ENCODE results near the gene SHANK1. TPM values are rescaled to one million over a fixed set of nuclear protein-coding genes. Genes with fewer than 3 reads are reported as not detected.
A peak's percentile ranks its signal among the peaks of the same experiment; 100 is the strongest.

SHANK1 gene
- total RNA-seq, 1 experiment from 2014 or later: not detected

DNA sequence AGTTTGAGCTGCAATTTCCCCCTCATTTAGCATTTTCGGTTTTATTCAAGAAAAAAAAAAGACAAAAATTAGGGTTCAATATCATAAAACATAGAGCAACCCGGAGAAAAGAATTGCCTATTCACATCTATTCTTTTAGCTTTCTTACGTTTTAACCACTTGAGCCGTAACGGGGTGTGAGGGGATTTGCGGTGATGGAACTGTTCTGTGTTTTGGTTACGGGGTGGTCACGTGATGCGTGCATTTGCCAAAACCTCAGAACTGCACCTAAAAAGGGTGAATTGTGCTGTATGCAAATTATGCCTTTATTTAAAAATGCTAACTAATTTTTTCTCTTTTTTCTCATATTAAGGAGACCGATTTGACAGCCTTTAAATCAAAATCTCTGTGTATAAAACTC, 25.6 kb upstream of the SHANK1 start:
- no peak for DNase-seq (ENCODE audit: low read depth in 1 of 2, low spot score in 2 of 2)
- Histone ChIP-seq H3K9me3 (replicated peaks) (no peaks in the 10 kb centered on the region), H3K4me3 (no peak overlapping the region), H3K36me3 (no peaks in the 10 kb centered on the region), H3K27me3 (replicated peaks) (peaks cover 6% of the 10 kb centered on the region), H3K4me1 (replicated peaks) (no peaks in the 10 kb centered on the region), H3K27ac (no peak overlapping the region)

DNA sequence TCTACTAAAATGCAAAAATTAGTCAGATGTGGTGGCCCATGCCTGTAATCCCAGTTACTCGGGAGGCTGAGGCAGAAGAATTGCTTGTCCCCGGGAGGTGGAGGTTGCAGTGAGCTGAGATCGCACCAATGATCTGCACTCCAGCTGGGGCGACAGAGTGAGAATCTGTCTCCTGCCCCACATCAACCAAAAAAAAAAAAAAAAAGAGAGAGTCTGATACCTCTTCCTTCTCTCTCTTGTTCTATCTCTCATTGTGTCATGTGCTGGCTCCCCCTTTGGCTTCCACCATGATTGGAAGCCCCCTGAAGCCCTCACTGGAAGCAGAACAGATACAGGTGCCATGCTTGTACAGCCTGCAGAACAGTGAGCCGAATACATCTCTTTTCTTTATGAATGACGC, 23.9 kb upstream of the SHANK1 start:
- no peaks in the 10 kb centered on the region for H3K9me3 ChIP-seq (replicated peaks)
- no peaks in the 10 kb centered on the region for H3K36me3 ChIP-seq
- H3K27ac ChIP-seq: no peak overlapping the region
- H3K4me1 ChIP-seq (replicated peaks): no peaks in the 10 kb centered on the region
- H3K27me3 ChIP-seq (replicated peaks): peaks cover 20% of the 10 kb centered on the region
- H3K4me3 ChIP-seq: no peak overlapping the region
- no peak for DNase-seq (ENCODE audit: low read depth in 1 of 2, low spot score in 2 of 2)

DNA sequence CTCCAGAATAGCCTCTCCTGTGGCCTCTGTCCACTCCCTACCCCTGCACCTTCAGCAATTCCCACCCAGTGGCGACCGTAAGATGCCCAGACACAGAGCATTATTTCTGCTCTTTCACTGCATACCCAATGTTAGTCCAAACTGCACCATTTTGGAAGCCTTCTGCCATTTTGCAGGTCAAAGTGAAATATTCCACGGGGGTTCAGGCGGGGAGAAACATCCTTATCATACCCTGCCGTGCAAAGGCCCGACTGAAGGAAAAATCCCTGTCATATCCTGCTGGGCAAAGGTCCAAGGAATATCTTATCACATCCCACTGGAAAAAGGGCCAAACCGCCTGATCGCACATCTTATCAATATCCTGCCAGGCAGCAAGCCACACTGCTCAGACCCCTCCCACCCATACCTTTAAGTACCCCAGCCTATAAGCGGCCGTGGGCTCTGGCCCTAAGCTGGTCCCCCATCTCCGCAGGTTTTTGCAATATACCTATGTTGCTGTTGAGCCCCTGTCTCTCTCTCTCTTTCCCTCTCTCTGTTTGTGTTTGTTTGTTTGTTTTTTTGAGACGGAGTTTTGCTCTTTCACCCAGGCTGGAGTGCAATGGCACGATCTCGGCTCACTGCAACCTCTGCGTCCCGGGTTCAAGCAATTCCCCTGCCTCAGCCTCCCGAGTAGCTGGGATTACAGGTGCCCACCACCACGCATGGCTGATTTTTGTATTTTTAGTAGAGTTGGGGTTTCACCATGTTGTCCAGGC, 21.8 kb upstream of the SHANK1 start:
- no peak overlapping the region for H3K4me3 ChIP-seq
- H3K36me3 ChIP-seq: no peaks in the 10 kb centered on the region
- no peaks in the 10 kb centered on the region for H3K4me1 ChIP-seq (replicated peaks)
- no peaks in the 10 kb centered on the region for H3K9me3 ChIP-seq (replicated peaks)
- H3K27me3 ChIP-seq (replicated peaks): peaks cover 35% of the 10 kb centered on the region
- DNase-seq (ENCODE audit: low read depth in 1 of 2, low spot score in 2 of 2): no peak
- H3K27ac ChIP-seq: no peak overlapping the region

DNA sequence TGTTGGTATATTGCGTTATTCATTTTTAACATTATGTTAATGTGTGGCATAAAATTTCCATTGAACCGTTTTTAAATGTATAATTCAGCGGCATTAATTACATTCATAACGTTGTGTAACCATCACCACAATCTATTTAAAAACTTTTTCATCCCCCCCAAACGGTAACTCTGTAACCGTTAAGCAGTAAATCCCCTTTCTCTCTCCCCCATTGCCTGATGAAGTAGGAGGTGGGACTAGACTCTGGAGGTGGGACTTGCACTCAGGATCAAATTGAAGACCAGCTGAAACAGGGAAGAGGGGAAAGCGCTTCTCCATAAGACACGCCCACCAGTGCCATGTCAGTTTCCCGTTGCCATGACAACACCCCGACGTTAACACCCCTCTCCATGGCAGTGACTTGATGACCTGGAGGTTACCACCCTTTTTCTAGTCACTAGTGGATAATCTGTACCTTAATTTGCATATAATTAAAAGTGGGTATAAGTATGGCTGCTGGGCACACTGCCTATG, 20.4 kb upstream of the SHANK1 start:
- no peaks in the 10 kb centered on the region for H3K9me3 ChIP-seq (replicated peaks)
- no peaks in the 10 kb centered on the region for H3K36me3 ChIP-seq
- H3K27ac ChIP-seq: no peak overlapping the region
- H3K4me3 ChIP-seq: no peak overlapping the region
- DNase-seq (ENCODE audit: low read depth in 1 of 2, low spot score in 2 of 2): no peak
- peaks cover 42% of the 10 kb centered on the region for H3K27me3 ChIP-seq (replicated peaks)
- H3K4me1 ChIP-seq (replicated peaks): no peaks in the 10 kb centered on the region

DNA sequence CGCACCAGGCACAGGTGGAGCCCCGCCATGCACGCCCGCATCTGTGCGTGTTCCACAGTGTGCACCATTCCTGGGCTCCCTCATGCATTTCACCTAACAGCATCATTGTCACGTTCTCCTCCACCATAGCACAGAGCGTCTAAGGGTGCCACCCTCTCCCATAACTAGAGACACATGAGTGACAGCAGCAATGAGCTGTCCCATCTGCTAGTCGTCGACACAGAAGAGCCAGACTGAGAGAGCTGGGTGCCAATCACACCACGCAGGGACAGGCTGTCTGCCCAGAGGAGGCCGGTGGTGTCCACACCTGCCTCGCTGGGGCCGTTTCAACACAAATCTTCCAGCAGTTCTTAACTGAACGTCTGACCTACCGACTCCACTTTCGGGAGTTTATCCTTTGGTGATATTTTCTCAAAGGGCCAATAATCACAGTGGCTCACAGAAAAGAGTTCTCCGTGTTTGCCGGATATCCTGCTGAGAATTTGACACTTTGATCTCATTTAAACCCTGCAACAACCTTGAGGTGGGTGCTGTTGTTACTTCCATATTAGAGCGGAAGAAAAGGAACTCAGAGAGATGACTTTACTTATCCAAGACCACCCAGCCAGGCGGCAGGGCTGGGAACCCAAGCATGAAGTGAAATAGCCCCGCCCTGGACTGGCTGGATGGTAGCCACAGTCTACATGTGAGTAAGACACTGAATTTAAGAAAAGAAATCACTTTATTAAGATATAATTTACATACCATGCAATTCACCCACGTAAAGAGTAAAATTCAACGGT, 19.7 kb upstream of the SHANK1 start:
- Histone ChIP-seq H3K36me3 (no peaks in the 10 kb centered on the region), H3K4me1 (replicated peaks) (no peaks in the 10 kb centered on the region), H3K27me3 (replicated peaks) (peaks cover 42% of the 10 kb centered on the region), H3K27ac (no peak overlapping the region), H3K9me3 (replicated peaks) (no peaks in the 10 kb centered on the region), H3K4me3 (no peak overlapping the region)
- DNase-seq (ENCODE audit: low read depth in 1 of 2, low spot score in 2 of 2): no peak

DNA sequence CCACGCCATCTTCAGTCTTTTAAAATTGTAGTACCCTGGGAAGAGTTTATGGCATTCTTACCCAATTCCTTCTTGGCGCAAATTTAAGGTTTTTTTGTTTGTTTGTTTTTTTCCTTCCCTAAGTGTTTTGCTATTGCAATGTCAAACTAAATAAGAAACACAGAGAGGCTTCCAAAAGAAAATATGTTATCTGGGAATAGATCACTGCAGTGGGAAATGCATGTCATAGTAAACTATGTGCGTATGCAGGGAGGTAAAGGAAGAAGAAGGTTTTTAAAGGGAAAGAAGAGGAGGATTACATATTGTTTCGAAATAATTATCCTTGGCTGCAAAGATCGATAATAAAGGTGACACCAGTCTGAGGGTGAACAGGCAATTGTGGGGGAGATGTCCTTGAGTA, 16.7 kb upstream of the SHANK1 start:
- Histone ChIP-seq H3K4me3 (no peak overlapping the region), H3K27ac (no peak overlapping the region), H3K4me1 (replicated peaks) (no peaks in the 10 kb centered on the region), H3K27me3 (replicated peaks) (peaks cover 47% of the 10 kb centered on the region), H3K9me3 (replicated peaks) (no peaks in the 10 kb centered on the region), H3K36me3 (no peaks in the 10 kb centered on the region)
- no peak for DNase-seq (ENCODE audit: low read depth in 1 of 2, low spot score in 2 of 2)

DNA sequence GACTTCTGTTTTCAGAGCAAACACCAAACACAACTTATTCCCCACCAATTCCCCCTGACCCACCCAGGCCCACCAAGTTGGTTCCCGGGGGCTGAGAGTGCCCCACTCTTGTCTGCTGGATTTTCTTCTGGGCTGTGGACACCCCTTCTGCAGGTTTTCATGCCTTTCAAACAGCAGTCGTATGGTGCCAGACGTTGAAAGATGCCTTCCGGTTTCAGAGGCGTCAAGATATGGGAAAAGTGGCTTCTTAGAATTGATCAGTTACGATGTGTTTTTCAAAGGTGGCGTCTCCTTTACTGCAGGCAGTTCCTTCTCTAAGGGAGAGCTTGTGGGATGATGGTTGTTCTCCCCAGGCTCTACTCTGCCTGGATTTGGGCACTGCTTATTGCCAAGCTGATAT, 16.3 kb upstream of the SHANK1 start:
- no peaks in the 10 kb centered on the region for H3K36me3 ChIP-seq
- H3K9me3 ChIP-seq (replicated peaks): no peaks in the 10 kb centered on the region
- no peak for DNase-seq (ENCODE audit: low read depth in 1 of 2, low spot score in 2 of 2)
- H3K4me3 ChIP-seq: no peak overlapping the region
- H3K4me1 ChIP-seq (replicated peaks): no peaks in the 10 kb centered on the region
- H3K27ac ChIP-seq: no peak overlapping the region
- peaks cover 45% of the 10 kb centered on the region for H3K27me3 ChIP-seq (replicated peaks)

DNA sequence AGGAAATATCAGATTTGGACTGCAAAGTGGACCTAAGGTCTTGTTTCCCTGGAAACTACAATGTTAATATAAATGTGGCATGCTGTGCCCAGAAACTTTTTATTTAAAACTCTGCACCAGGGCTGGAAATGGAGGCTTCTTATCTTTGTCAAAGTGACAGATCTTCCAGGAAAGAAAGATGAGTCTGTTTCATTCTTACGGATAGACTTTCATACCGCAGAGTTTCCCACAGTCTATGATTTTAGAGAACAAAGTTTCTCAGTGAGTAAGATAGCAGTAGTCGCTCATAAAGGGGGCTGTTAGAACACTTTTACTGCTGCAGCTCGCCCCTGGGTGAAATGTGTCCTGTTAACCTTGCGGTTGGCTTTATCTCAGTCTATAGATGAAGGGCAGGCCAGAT, 10.3 kb upstream of the SHANK1 start:
- Histone ChIP-seq H3K27me3 (replicated peaks) (peaks cover 19% of the 10 kb centered on the region), H3K4me3 (no peak overlapping the region)
- DNase-seq (ENCODE audit: low read depth in 1 of 2, low spot score in 2 of 2): no peak

DNA sequence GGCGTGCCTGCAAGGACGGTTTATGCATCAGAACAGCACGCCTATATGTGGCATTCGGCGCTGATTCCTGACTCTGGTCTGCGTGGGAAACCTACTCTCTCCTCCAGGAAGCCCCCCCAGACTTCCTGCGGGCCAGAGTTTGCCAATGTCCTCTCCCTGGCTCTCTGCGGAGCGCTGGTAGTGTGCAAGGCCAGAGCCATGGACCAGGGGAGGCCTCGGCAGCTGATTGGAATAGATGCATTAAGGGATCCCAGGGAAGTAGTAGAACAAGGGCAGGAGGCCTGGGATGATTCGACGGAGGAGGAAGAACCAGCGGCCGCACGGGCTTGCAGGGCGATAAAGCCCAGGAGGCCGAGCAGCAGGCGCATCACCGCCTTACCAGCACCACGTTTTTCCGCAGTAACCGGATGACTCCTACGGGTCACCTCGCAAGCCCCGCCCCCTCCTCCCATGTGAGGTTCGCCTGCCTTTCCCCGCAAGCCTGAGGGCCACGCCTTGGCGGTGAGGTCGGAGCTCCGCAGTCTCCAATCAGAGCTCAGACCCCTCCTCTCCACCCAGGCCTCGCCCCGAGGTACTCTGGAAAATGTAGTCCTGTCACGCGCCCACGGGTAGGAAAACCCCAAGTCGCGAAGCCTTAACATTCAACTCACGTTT, 8.6 kb upstream of the SHANK1 start:
- H3K4me1 ChIP-seq (replicated peaks): peaks cover 4% of the 10 kb centered on the region; the same call in 1 of the 2 replicates
- H3K4me3 ChIP-seq: no peak overlapping the region
- H3K27me3 ChIP-seq (replicated peaks): peaks cover 32% of the 10 kb centered on the region
- H3K27ac ChIP-seq: no peak overlapping the region
- H3K9me3 ChIP-seq (replicated peaks): peaks cover 7% of the 10 kb centered on the region; the same call in 1 of the 2 replicates
- no peaks in the 10 kb centered on the region for H3K36me3 ChIP-seq
- DNase-seq (ENCODE audit: low read depth in 1 of 2, low spot score in 2 of 2): no peak

More for the DNA sequence above, 10.3 kb upstream of the SHANK1 start:
- Histone ChIP-seq H3K4me1 (replicated peaks) (peaks cover 4% of the 10 kb centered on the region; the same call in 1 of the 2 replicates), H3K9me3 (replicated peaks) (peaks cover 6% of the 10 kb centered on the region; the same call in 1 of the 2 replicates), H3K27ac (no peak overlapping the region), H3K36me3 (no peaks in the 10 kb centered on the region)

DNA sequence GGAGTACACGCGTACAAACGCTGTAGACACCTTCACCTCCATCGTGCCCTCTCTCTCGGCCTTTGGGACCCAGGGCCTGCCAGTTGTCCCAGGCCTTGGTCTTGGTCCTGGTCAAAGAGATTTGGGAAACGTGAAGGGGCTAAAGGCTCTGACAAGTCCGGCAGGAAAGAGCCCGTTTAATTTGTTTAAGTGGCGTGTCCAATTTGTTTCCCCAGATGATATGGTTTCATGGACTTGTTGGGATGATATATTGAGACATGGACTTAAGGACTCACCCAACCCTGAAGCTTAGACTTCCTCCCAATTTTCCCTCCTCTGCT, 6.3 kb upstream of the SHANK1 start:
- peaks cover 46% of the 10 kb centered on the region for H3K27me3 ChIP-seq (replicated peaks)
- peaks cover 7% of the 10 kb centered on the region; the same call in 1 of the 2 replicates for H3K9me3 ChIP-seq (replicated peaks)
- no peak overlapping the region for H3K4me3 ChIP-seq
- no peak overlapping the region for H3K27ac ChIP-seq
- H3K36me3 ChIP-seq: no peaks in the 10 kb centered on the region
- peaks cover 4% of the 10 kb centered on the region; the same call in 1 of the 2 replicates for H3K4me1 ChIP-seq (replicated peaks)
- DNase-seq (ENCODE audit: low read depth in 1 of 2, low spot score in 2 of 2): no peak

DNA sequence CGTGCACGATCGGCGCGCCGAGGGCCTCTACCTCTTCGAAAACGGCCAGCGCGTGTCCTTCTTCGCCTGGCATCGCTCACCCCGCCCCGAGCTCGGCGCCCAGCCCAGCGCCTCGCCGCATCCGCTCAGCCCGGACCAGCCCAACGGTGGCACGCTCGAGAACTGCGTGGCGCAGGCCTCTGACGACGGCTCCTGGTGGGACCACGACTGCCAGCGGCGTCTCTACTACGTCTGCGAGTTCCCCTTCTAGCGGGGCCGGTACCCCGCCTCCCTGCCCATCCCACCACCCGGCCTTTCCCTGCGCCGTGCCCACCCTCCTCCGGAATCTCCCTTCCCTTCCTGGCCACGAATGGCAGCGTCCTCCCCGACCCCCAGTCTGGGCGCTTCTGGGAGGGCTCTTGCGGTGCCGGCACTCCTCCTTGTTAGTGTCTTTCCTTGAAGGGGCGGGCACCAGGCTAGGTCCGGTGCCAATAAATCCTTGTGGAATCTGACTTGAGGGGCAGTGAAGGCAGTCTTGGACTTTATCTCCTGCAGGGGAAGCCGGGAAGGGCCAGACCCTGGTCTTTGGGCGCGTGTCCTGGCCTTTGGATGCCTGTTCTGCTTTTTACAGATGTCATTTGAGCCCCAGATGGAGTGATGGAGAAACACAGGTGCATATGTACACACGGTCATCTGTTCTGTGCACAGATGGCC, 5.8 kb upstream of the SHANK1 start:
- Histone ChIP-seq H3K27ac (no peak overlapping the region), H3K36me3 (no peaks in the 10 kb centered on the region), H3K4me3 (peak overlapping the region; percentile 29), H3K9me3 (replicated peaks) (peaks cover 7% of the 10 kb centered on the region; the same call in 1 of the 2 replicates), H3K27me3 (replicated peaks) (peaks cover 46% of the 10 kb centered on the region), H3K4me1 (replicated peaks) (peaks cover 4% of the 10 kb centered on the region; the same call in 1 of the 2 replicates)
- no peak for DNase-seq (ENCODE audit: low read depth in 1 of 2, low spot score in 2 of 2)

DNA sequence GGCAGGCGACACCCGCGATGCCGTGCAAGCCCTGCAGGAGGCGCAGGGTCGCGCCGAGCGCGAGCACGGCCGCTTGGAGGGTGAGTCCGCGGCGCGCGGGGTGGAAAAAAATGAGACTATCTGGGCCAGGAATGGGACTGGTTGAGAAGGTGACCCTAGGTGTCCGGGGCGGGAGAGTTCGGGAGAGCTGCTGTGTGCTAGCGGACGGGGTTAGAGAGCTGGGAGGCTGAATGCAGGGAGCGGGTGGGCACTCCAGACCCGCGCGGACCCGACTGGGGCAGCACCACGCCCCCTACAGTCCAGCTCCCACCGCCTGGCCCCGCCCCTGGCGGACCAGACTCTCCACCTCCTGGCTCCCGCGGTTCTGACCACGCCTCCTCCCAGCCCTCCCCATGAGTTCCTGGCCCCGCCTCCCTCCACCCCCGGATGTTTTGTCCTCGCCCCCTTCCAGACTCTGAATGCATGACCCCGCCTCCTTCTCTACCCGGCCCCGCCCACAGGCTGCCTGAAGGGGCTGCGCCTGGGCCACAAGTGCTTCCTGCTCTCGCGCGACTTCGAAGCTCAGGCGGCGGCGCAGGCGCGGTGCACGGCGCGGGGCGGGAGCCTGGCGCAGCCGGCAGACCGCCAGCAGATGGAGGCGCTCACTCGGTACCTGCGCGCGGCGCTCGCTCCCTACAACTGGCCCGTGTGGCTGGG, 5.1 kb upstream of the SHANK1 start:
- Histone ChIP-seq H3K27me3 (replicated peaks) (peaks cover 46% of the 10 kb centered on the region), H3K4me3 (peak overlapping the region; percentile 29), H3K27ac (no peak overlapping the region), H3K36me3 (no peaks in the 10 kb centered on the region), H3K4me1 (replicated peaks) (peaks cover 4% of the 10 kb centered on the region; the same call in 1 of the 2 replicates), H3K9me3 (replicated peaks) (peaks cover 7% of the 10 kb centered on the region; the same call in 1 of the 2 replicates)
- peak; percentile 46 to 80 for DNase-seq (ENCODE audit: low read depth in 1 of 2, low spot score in 2 of 2)
